ENCODE data around the gene SLC35E2B. TPM values are rescaled to one million over a fixed set of nuclear protein-coding genes. Genes with fewer than 3 reads are reported as not detected.
"Not testable (repeated sequence)": the region's sequence is repeated elsewhere in the genome, so short reads cannot be mapped to it uniquely, and the experiment has no call there.

Gene SLC35E2B
- total RNA-seq, 5 donors from 2014 or later (not counting 1 experiment from before 2014, with no cell fraction given), result 77.7 to 202 (median 128) TPM

DNA sequence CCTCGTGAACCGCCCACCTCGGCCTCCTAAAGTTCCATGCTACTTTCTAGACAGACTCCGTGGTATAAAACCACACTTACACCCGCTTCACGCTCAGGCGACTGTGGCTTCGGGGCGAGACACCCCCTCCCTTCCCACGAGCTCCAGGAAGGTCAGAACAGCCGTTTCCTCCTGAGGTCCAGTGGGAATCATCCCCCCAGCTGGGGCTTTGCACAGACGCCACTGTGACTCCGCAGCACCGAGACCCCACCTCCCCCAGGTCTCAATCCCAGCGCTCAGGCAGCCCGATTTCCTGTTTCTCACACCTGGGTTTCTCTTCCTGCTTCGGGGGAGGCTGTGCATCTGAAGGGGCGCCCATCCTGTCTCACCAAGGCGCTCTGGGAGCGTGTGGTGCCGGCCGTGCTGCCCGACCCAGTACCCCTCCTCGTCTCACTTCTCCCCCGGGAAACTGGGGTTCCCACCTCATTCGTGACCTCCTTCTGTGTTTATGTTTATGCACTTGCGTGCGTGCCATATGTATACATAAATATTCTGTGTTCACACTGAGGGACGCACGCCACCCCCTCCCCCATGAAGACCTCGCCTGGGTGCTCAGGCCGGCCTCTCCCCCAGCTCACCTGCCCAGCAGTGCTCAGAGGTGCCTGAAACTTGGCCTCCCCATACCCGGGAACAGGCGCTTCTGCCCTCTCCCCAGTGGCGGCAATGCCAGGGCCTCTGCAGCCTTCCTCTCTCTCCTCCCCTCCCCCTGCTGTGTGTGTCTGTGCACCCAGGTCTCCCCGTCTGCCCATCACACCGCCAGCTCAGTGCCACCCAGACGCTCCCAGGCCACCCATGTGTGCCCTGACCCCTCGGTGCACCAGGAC lies 14.6 kb downstream of the SLC35E2B start:
- H3K27ac ChIP-seq (ENCODE audit: low read length), result peak overlapping the region; percentile 72
- Mint-ChIP-seq H3K36me3 (peaks cover 16% of the 10 kb centered on the region), H3K9me3 (no peaks in the 10 kb centered on the region), H3K4me1 (peaks cover 29 to 55% (median 41%) of the 10 kb centered on the region in 3 donors), H3K4me3 (peak overlapping the region; percentile 83 to 93 (median 85)), H3K27ac (peak overlapping the region; percentile 95 to 97), H3K27me3 (no peaks in the 10 kb centered on the region)
- H3K4me3 ChIP-seq (ENCODE audit: control insufficient read depth in 1 of 2, extremely low read depth in 1 of 2, low read length in 1 of 2), result peak overlapping the region; percentile 43 to 77
- ATAC-seq (replicated peaks in 1 of 4), result peak; percentile 77 to 86 (median 84)
- ChIA-PET POLR2A (no interaction called here), CTCF (interaction anchor here in 1 of 2 donors (0.9 kb wide), 1 partner anchor 12 kb away, joined by 5 read pairs; no protein-coding TSS in a partner anchor)
- H3K36me3 ChIP-seq (ENCODE audit: control insufficient read depth in 2 of 2, extremely low read depth in 1 of 2, insufficient read depth in 1 of 2, low read length in 1 of 2), result peaks cover 0 to 6% of the 10 kb centered on the region in 2 donors
- H3K9me3 ChIP-seq, result no peaks in the 10 kb centered on the region
- no peaks in the 10 kb centered on the region for H3K27me3 ChIP-seq (replicated peaks in 1 of 2; ENCODE audit: control insufficient read depth in 2 of 2, extremely low read depth in 1 of 2, insufficient read depth in 2 of 2, low read length in 1 of 2)
- peaks cover 6 to 27% of the 10 kb centered on the region in 2 experiments for H3K4me1 ChIP-seq (ENCODE audit: control insufficient read depth in 1 of 2, extremely low read depth in 1 of 2, insufficient read depth in 2 of 2, low read length in 2 of 2)
- 10% methylated on average over 33 of the region's 39 CpGs for WGBS (ENCODE audit: insufficient coverage)
- peak; percentile 14 to 74 (median 39) for DNase-seq

DNA sequence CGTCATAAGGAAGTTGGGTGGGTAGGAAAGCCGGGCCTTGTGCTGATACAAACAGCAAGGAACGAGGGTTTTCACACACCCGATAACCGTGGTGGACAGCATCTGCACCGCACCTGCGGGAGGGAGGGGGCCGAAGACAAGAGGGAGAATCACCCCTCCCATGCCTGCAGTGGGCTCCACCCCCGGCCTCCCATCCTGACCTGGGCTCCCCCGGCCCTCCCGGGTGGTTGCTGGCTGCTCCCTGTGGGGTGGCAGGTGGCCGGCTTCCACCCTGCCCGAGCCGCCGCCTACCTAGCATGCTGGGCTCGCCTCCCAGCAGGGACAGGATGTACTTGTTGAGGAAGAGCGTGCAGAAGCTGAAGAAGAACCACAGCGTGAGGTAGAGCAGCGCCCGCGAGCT lies 16.5 kb downstream of the SLC35E2B start:
- H3K4me3 ChIP-seq (ENCODE audit: control insufficient read depth in 1 of 2, extremely low read depth in 1 of 2, low read length in 1 of 2); H3K4me3 Mint-ChIP-seq; POLR2A ChIA-PET; DNase-seq; H3K9me3 ChIP-seq; ATAC-seq (replicated peaks in 1 of 4); H3K27me3 Mint-ChIP-seq; H3K27me3 ChIP-seq (replicated peaks in 1 of 2; ENCODE audit: control insufficient read depth in 2 of 2, extremely low read depth in 1 of 2, insufficient read depth in 2 of 2, low read length in 1 of 2); H3K9me3 Mint-ChIP-seq; H3K27ac ChIP-seq (ENCODE audit: low read length); CTCF ChIA-PET; H3K27ac Mint-ChIP-seq: not testable (repeated sequence)
- WGBS (ENCODE audit: insufficient coverage), result no CpG with 5 or more reads among the region's 21 CpGs
- peaks cover 25 to 42% (median 34%) of the 10 kb centered on the region in 3 donors for H3K4me1 Mint-ChIP-seq
- peaks cover 25% of the 10 kb centered on the region for H3K36me3 Mint-ChIP-seq
- Histone ChIP-seq H3K36me3 (ENCODE audit: control insufficient read depth in 2 of 2, extremely low read depth in 1 of 2, insufficient read depth in 1 of 2, low read length in 1 of 2) (peaks cover 0 to 16% of the 10 kb centered on the region in 2 donors), H3K4me1 (ENCODE audit: control insufficient read depth in 1 of 2, extremely low read depth in 1 of 2, insufficient read depth in 2 of 2, low read length in 2 of 2) (peaks cover 6 to 27% of the 10 kb centered on the region in 2 experiments)

DNA sequence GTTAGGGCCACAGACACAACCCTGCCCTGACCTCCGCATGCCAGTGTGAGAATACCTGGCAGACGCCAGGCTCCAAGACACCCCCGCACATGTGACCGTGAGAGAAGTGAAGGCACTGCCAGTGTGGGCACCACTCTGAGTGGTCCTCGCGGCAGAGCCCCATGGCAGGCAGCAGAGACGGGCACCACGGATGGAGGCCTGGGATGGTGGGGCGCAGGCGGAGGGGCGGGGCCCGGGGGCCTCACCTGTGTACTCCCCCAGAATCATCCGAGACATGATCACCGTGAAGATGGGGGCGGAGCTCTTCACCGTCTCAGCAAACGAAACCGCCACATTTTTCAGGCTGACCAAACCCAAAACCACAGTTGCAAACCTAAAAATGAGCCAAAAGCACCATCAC lies 17.4 kb downstream of the SLC35E2B start:
- H3K4me3 Mint-ChIP-seq, result not testable (repeated sequence)

DNA sequence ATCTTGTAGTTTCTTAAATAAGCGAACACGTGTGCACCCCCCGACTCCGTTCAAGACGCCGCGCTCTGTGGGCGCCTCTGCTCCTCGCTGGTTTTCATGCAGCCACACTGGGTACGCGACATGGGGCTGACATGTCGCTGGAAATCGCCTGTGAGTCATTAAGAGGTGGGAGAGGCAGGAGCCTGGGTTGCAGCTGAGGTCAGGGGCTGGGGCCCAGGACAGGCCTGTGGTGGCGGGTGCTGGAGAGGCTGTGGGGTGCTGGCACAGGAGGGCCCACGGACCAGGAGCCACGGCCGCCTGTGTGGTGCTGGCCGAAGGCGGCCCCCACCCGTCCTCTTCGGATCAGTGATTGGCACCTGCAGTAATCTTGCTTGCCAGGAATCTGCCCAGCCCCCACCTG lies 17.8 kb downstream of the SLC35E2B start:
- H3K9me3 ChIP-seq; CTCF ChIA-PET; ATAC-seq (replicated peaks in 1 of 4): not testable (repeated sequence)

More for the DNA sequence above, 17.4 kb downstream of the SLC35E2B start:
- H3K27me3 Mint-ChIP-seq; H3K27ac Mint-ChIP-seq; H3K4me3 ChIP-seq (ENCODE audit: control insufficient read depth in 1 of 2, extremely low read depth in 1 of 2, low read length in 1 of 2); DNase-seq; H3K9me3 ChIP-seq; POLR2A ChIA-PET; ATAC-seq (replicated peaks in 1 of 4); H3K27me3 ChIP-seq (replicated peaks in 1 of 2; ENCODE audit: control insufficient read depth in 2 of 2, extremely low read depth in 1 of 2, insufficient read depth in 2 of 2, low read length in 1 of 2); CTCF ChIA-PET; H3K27ac ChIP-seq (ENCODE audit: low read length); H3K9me3 Mint-ChIP-seq: not testable (repeated sequence)
- Mint-ChIP-seq H3K4me1 (peaks cover 23 to 34% (median 28%) of the 10 kb centered on the region in 3 donors), H3K36me3 (peaks cover 27% of the 10 kb centered on the region)
- H3K4me1 ChIP-seq (ENCODE audit: control insufficient read depth in 1 of 2, extremely low read depth in 1 of 2, insufficient read depth in 2 of 2, low read length in 2 of 2), result peaks cover 6 to 24% of the 10 kb centered on the region in 2 experiments
- WGBS (ENCODE audit: insufficient coverage), result no CpG with 5 or more reads among the region's 18 CpGs
- peaks cover 0 to 21% of the 10 kb centered on the region in 2 donors for H3K36me3 ChIP-seq (ENCODE audit: control insufficient read depth in 2 of 2, extremely low read depth in 1 of 2, insufficient read depth in 1 of 2, low read length in 1 of 2)

DNA sequence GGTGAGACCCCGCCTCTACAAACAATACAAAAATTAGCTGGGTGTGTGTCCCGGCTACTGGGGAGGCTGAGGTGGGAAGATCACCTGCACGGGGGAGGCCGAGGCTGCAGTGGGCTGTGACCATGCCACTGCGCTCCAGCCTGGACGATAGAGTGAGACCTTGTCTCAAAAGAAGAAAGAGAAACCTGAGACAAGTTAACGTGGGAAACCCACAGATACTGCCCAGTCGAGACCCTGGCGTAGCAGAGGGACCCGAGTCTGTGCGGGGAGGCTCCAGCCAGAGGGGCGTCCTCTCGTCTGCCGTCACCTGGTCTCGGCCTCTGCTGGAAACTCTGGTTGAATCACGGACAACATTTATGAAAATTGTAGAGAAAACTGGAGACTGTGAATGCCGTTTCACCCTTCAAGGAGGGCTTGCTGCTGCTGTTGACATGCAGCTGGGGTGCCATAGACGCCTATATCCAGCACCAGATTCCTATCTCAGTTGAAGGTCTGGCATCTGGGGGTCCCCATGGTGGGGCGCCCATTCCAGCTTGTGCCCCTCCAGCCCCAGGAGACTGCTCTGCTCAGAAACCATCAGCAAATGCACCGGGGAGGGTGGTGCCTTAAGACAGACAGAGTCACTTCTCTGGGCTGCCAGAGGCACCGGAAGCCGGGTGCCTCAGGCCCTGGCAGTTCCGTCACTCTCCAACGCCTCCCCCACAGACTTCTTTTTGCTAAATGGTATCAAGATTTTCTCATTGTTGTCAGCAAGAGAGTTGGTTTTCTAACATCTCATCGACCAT lies 20.2 kb downstream of the SLC35E2B start:
- no peak for DNase-seq
- no peak overlapping the region for H3K4me3 ChIP-seq (ENCODE audit: control insufficient read depth in 1 of 2, extremely low read depth in 1 of 2, low read length in 1 of 2)
- no peak overlapping the region for H3K27ac ChIP-seq (ENCODE audit: low read length)
- Mint-ChIP-seq H3K36me3 (peaks cover 42% of the 10 kb centered on the region), H3K27ac (no peak overlapping the region), H3K27me3 (no peaks in the 10 kb centered on the region), H3K4me3 (no peak overlapping the region), H3K9me3 (no peaks in the 10 kb centered on the region), H3K4me1 (peaks cover 1 to 14% (median 5%) of the 10 kb centered on the region in 3 donors)
- CTCF ChIA-PET, result no interaction called here
- peaks cover 0 to 43% of the 10 kb centered on the region in 2 donors for H3K36me3 ChIP-seq (ENCODE audit: control insufficient read depth in 2 of 2, extremely low read depth in 1 of 2, insufficient read depth in 1 of 2, low read length in 1 of 2)
- H3K9me3 ChIP-seq, result no peaks in the 10 kb centered on the region
- H3K4me1 ChIP-seq (ENCODE audit: control insufficient read depth in 1 of 2, extremely low read depth in 1 of 2, insufficient read depth in 2 of 2, low read length in 2 of 2), result peaks cover 0 to 6% of the 10 kb centered on the region in 2 experiments
- no peak for ATAC-seq (replicated peaks in 1 of 4)
- WGBS (ENCODE audit: insufficient coverage), result 93% methylated on average over 16 of the region's 25 CpGs
- no peaks in the 10 kb centered on the region for H3K27me3 ChIP-seq (replicated peaks in 1 of 2; ENCODE audit: control insufficient read depth in 2 of 2, extremely low read depth in 1 of 2, insufficient read depth in 2 of 2, low read length in 1 of 2)
- POLR2A ChIA-PET, result no interaction called here

More for the DNA sequence above, 17.8 kb downstream of the SLC35E2B start:
- H3K36me3 Mint-ChIP-seq, result peaks cover 31% of the 10 kb centered on the region
- DNase-seq; H3K27me3 ChIP-seq (replicated peaks in 1 of 2; ENCODE audit: control insufficient read depth in 2 of 2, extremely low read depth in 1 of 2, insufficient read depth in 2 of 2, low read length in 1 of 2); H3K27ac ChIP-seq (ENCODE audit: low read length); H3K9me3 Mint-ChIP-seq; H3K27me3 Mint-ChIP-seq; POLR2A ChIA-PET; H3K4me3 ChIP-seq (ENCODE audit: control insufficient read depth in 1 of 2, extremely low read depth in 1 of 2, low read length in 1 of 2); H3K4me3 Mint-ChIP-seq: not testable (repeated sequence)
- peak overlapping the region in 1 of 2 donors; percentile 46 for H3K27ac Mint-ChIP-seq
- H3K4me1 Mint-ChIP-seq, result peaks cover 23 to 34% (median 28%) of the 10 kb centered on the region in 3 donors
- peaks cover 6 to 24% of the 10 kb centered on the region in 2 experiments for H3K4me1 ChIP-seq (ENCODE audit: control insufficient read depth in 1 of 2, extremely low read depth in 1 of 2, insufficient read depth in 2 of 2, low read length in 2 of 2)
- 92% methylated on average over 12 of the region's 21 CpGs for WGBS (ENCODE audit: insufficient coverage)
- H3K36me3 ChIP-seq (ENCODE audit: control insufficient read depth in 2 of 2, extremely low read depth in 1 of 2, insufficient read depth in 1 of 2, low read length in 1 of 2), result peaks cover 0 to 25% of the 10 kb centered on the region in 2 donors

DNA sequence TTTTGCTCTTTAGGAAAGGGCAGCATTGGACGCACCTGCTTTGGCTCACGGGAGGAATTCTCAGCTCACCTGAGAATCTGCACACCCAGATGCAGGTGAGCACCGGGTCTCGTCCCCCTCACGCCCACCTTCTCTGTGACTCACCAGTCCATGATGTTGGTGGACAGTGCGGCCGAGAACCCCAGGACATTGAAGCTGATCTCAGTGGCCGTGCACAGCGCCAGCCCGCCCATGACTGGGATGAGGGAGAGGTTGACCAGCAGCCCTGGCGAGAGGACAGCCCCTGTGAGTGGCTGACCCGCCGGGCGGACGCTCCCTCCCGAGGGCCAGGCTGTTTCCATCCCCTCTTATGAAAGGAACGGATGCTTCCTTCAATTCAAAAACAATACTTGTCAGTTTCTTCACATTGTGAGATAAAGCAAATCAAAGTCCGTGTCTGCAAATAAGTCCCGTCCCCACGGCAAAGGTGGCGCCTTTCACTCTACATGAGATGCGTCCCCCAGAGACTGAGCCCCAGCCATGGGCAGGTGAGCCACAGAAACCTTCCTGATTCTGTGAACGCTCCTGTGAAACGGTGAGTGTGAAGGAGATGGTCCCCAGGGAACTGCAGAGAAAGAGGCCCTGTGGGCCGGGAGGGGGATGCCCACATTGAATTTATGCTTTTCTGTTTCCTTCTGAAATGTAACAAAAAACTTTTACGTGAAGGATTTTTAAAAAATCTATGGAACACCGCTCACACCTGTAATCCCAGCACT lies 21.1 kb downstream of the SLC35E2B start:
- H3K4me1 Mint-ChIP-seq, result peaks cover 0 to 12% (median 3%) of the 10 kb centered on the region in 3 donors
- no peak overlapping the region for H3K4me3 ChIP-seq (ENCODE audit: control insufficient read depth in 1 of 2, extremely low read depth in 1 of 2, low read length in 1 of 2)
- no peaks in the 10 kb centered on the region for H3K27me3 ChIP-seq (replicated peaks in 1 of 2; ENCODE audit: control insufficient read depth in 2 of 2, extremely low read depth in 1 of 2, insufficient read depth in 2 of 2, low read length in 1 of 2)
- DNase-seq, result no peak
- CTCF ChIA-PET, result no interaction called here
- no peak overlapping the region for H3K27ac ChIP-seq (ENCODE audit: low read length)
- no peaks in the 10 kb centered on the region for H3K9me3 ChIP-seq
- no peaks in the 10 kb centered on the region for H3K27me3 Mint-ChIP-seq
- WGBS (ENCODE audit: insufficient coverage), result 90% methylated on average over 17 of the region's 27 CpGs
- peaks cover 0 to 46% of the 10 kb centered on the region in 2 donors for H3K36me3 ChIP-seq (ENCODE audit: control insufficient read depth in 2 of 2, extremely low read depth in 1 of 2, insufficient read depth in 1 of 2, low read length in 1 of 2)
- no peak overlapping the region for H3K27ac Mint-ChIP-seq
- POLR2A ChIA-PET, result no interaction called here
- H3K9me3 Mint-ChIP-seq, result no peaks in the 10 kb centered on the region
- H3K4me3 Mint-ChIP-seq, result no peak overlapping the region
- no peak for ATAC-seq (replicated peaks in 1 of 4)
- peaks cover 0 to 3% of the 10 kb centered on the region in 2 experiments for H3K4me1 ChIP-seq (ENCODE audit: control insufficient read depth in 1 of 2, extremely low read depth in 1 of 2, insufficient read depth in 2 of 2, low read length in 2 of 2)
- H3K36me3 Mint-ChIP-seq, result peaks cover 44% of the 10 kb centered on the region

Measured in T-cell (primary cell).